Trophoblast cell (in vitro differentiated cells and primary cell): ENCODE results near the gene MLLT10.

ENCODE experiments used
- DNase-seq, 2 donors: peaks; one replicate each; pipeline ENCODE4 v3.0.0-alpha.2; 2016
- H2AFZ ChIP-seq: 2 replicates; pipeline ENCODE4 v1.6.1; 2013; ENCODE audit warnings: low read length, moderate library complexity, mild to moderate bottlenecking; ENCODE audit not compliant: insufficient read depth, poor library complexity
- H2AK5ac ChIP-seq: 2 replicates; pipeline ENCODE4 v1.6.1; 2013; ENCODE audit warnings: mild to moderate bottlenecking, low read length
- H2BK120ac ChIP-seq: 2 replicates; pipeline ENCODE4 v1.6.1; 2013; ENCODE audit warnings: low read length, mild to moderate bottlenecking, moderate library complexity; ENCODE audit not compliant: insufficient read depth, poor library complexity
- H2BK12ac ChIP-seq: 2 replicates; pipeline ENCODE4 v1.6.1; 2013; ENCODE audit warnings: mild to moderate bottlenecking, low read length, moderate library complexity
- H2BK5ac ChIP-seq: 2 replicates; pipeline ENCODE4 v1.6.1; 2013; ENCODE audit warnings: low read length, low read depth, moderate library complexity, mild to moderate bottlenecking; ENCODE audit not compliant: poor library complexity
- H3K14ac ChIP-seq: 2 replicates; pipeline ENCODE4 v1.6.1; 2013; ENCODE audit warnings: mild to moderate bottlenecking, low read length
- H3K18ac ChIP-seq: 2 replicates; pipeline ENCODE4 v1.6.1; 2013; ENCODE audit warnings: mild to moderate bottlenecking, low read length
- H3K23ac ChIP-seq: 2 replicates; pipeline ENCODE4 v1.6.1; 2013; ENCODE audit warnings: low read length
- H3K27ac ChIP-seq: 2 replicates; pipeline ENCODE4 v1.5.1; 2013; ENCODE audit warnings: low read depth, mild to moderate bottlenecking, inconsistent platforms, low read length, moderate library complexity
- H3K27me3 ChIP-seq: 2 replicates; pipeline ENCODE4 v1.6.1; 2013; ENCODE audit warnings: inconsistent platforms, mild to moderate bottlenecking, low read length, moderate library complexity; ENCODE audit not compliant: insufficient read depth
- H3K36me3 ChIP-seq, 2 experiments: 1 replicate in 1 of 2; 2 replicates in 1 of 2; pipeline ENCODE4 v1.6.1; 2013; ENCODE audit warnings: low read length in 2 of 2, mild to moderate bottlenecking in 2 of 2, moderate library complexity in 1 of 2; ENCODE audit not compliant: insufficient read depth in 2 of 2, control insufficient read depth in 1 of 2
- H3K4ac ChIP-seq: 2 replicates; pipeline ENCODE4 v1.6.1; 2013; ENCODE audit warnings: low read depth, mild to moderate bottlenecking, low read length, moderate library complexity
- H3K4me1 ChIP-seq, 2 experiments: 1 replicate in 1 of 2; 2 replicates in 1 of 2; pipeline ENCODE4 v1.6.1; 2013; ENCODE audit warnings: low read length in 2 of 2, mild to moderate bottlenecking in 2 of 2, moderate library complexity in 1 of 2; ENCODE audit not compliant: insufficient read depth in 2 of 2, control insufficient read depth in 1 of 2
- H3K4me2 ChIP-seq: 2 replicates; pipeline ENCODE4 v1.6.1; 2013; ENCODE audit warnings: inconsistent platforms, mild to moderate bottlenecking, low read length, moderate library complexity
- H3K4me3 ChIP-seq: 2 replicates; pipeline ENCODE4 v1.5.1; 2013; ENCODE audit warnings: mild to moderate bottlenecking, low read depth, low read length, inconsistent platforms
- H3K79me1 ChIP-seq: one replicate; pipeline ENCODE4 v1.6.1; 2013; ENCODE audit warnings: low read length
- H3K79me2 ChIP-seq: 2 replicates; pipeline ENCODE4 v1.6.1; 2013; ENCODE audit warnings: low read length, mild to moderate bottlenecking; ENCODE audit not compliant: control insufficient read depth, insufficient read depth, poor library complexity
- H3K9ac ChIP-seq: 2 replicates; pipeline ENCODE4 v1.6.1; 2013; ENCODE audit warnings: mild to moderate bottlenecking, low read length
- H3K9me3 ChIP-seq: 2 replicates; pipeline ENCODE4 v1.6.1; 2013; ENCODE audit warnings: low read depth, mild to moderate bottlenecking, control low read depth, inconsistent platforms, low read length; ENCODE audit not compliant: insufficient read depth
- H4K12ac ChIP-seq: 2 replicates; pipeline ENCODE4 v1.6.1; 2013; ENCODE audit warnings: low read depth, mild to moderate bottlenecking, low read length, moderate library complexity
- H4K8ac ChIP-seq: 2 replicates; pipeline ENCODE4 v1.6.1; 2013; ENCODE audit warnings: low read depth, mild to moderate bottlenecking, low read length, moderate library complexity
- H4K91ac ChIP-seq: one replicate; pipeline ENCODE4 v1.6.1; 2013; ENCODE audit warnings: low read depth, mild to moderate bottlenecking, low read length, moderate library complexity
- WGBS: extraction: QIAGEN DNeasy Blood & Tissue Kit; methylation state at CpG from one replicate; pipeline ENCODE4 v1.1.7; 2013; ENCODE audit warnings: missing lambda C conversion rate; ENCODE audit not compliant: insufficient read length, insufficient coverage; ENCODE audit errors: extremely low coverage; 5-methylcytosine and 5-hydroxymethylcytosine counted together

The MLLT10 gene

DNA sequence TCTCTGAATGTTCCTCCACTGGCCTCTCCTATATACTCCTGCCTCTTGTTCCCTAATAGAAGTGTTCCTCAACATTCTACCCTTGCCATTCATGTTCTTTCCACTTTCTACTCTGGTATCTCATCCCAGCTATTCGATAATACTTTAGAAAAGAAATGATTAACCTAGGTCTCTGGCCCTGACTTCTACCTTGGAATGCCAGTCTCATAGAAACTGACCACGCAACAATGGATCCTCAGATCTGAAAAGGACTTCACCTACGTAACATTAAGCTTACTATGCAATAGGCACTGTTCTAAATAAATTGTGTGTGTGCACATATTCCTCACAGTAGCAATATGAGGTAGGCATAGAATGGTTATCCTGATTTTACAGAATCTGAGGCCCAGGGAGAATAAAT, 235.0 kb downstream of the MLLT10 start:
- H4K12ac ChIP-seq, result no peak overlapping the region
- H3K9ac ChIP-seq, result no peak overlapping the region
- no peak overlapping the region for H3K14ac ChIP-seq
- H3K9me3 ChIP-seq, result no peaks in the 10 kb centered on the region
- H3K4me2 ChIP-seq, result no peak overlapping the region
- H3K27me3 ChIP-seq, result no peaks in the 10 kb centered on the region
- no peak for DNase-seq
- no peak overlapping the region for H2BK120ac ChIP-seq
- no peak overlapping the region for H4K8ac ChIP-seq
- H3K27ac ChIP-seq, result no peak overlapping the region
- H3K23ac ChIP-seq, result no peak overlapping the region
- peaks cover 3 to 5% of the 10 kb centered on the region in 2 experiments for H3K36me3 ChIP-seq
- H3K4me3 ChIP-seq, result no peak overlapping the region
- no peak overlapping the region for H3K4ac ChIP-seq
- no peak overlapping the region for H2AFZ ChIP-seq
- no CpG with 5 or more reads among the region's 3 CpGs for WGBS
- H3K79me1 ChIP-seq, result no peaks in the 10 kb centered on the region
- no peaks in the 10 kb centered on the region for H3K4me1 ChIP-seq
- no peak overlapping the region for H2BK5ac ChIP-seq
- H4K91ac ChIP-seq, result no peak overlapping the region
- H3K79me2 ChIP-seq, result no peaks in the 10 kb centered on the region
- no peak overlapping the region for H2BK12ac ChIP-seq
- no peak overlapping the region for H3K18ac ChIP-seq
- no peak overlapping the region for H2AK5ac ChIP-seq

GRCh38 chr10:21771219-21771618, 237.2 kb downstream of the MLLT10 start:
- Histone ChIP-seq H3K27ac (no peak overlapping the region), H3K4me2 (no peak overlapping the region), H3K36me3 (peaks cover 0 to 3% of the 10 kb centered on the region in 2 experiments), H4K91ac (no peak overlapping the region), H2AK5ac (no peak overlapping the region), H3K4ac (no peak overlapping the region), H3K9ac (no peak overlapping the region), H2BK12ac (no peak overlapping the region), H3K18ac (no peak overlapping the region), H3K4me3 (no peak overlapping the region), H4K8ac (no peak overlapping the region), H3K79me2 (no peaks in the 10 kb centered on the region), H3K14ac (no peak overlapping the region), H3K23ac (no peak overlapping the region), H2BK120ac (no peak overlapping the region), H3K9me3 (no peaks in the 10 kb centered on the region), H4K12ac (no peak overlapping the region), H2AFZ (no peak overlapping the region), H2BK5ac (no peak overlapping the region), H3K79me1 (no peaks in the 10 kb centered on the region), H3K27me3 (no peaks in the 10 kb centered on the region), H3K4me1 (no peaks in the 10 kb centered on the region)
- no CpG with 5 or more reads among the region's 4 CpGs for WGBS
- DNase-seq, result no peak

GRCh38 chr10:21776883-21777282, 242.9 kb downstream of the MLLT10 start:
- Histone ChIP-seq H3K79me1 (no peaks in the 10 kb centered on the region), H3K4me1 (no peaks in the 10 kb centered on the region), H3K4me3 (no peak overlapping the region)

GRCh38 chr10:21791276-21791675, 257.2 kb downstream of the MLLT10 start:
- H3K27ac ChIP-seq, result no peak overlapping the region
- no peak overlapping the region for H3K4me3 ChIP-seq
- H3K4ac ChIP-seq, result no peak overlapping the region
- no peaks in the 10 kb centered on the region for H3K27me3 ChIP-seq
- no CpG with 5 or more reads among the region's 2 CpGs for WGBS
- H3K9me3 ChIP-seq, result no peaks in the 10 kb centered on the region
- H2BK5ac ChIP-seq, result no peak overlapping the region
- H4K8ac ChIP-seq, result no peak overlapping the region
- no peak overlapping the region for H4K91ac ChIP-seq
- no peak overlapping the region for H2AK5ac ChIP-seq
- no peak overlapping the region for H2BK12ac ChIP-seq
- no peaks in the 10 kb centered on the region for H3K79me2 ChIP-seq
- no peak overlapping the region for H2BK120ac ChIP-seq
- no peak overlapping the region for H3K18ac ChIP-seq
- H3K36me3 ChIP-seq, result peaks cover 3 to 6% of the 10 kb centered on the region in 2 experiments
- no peak overlapping the region for H3K14ac ChIP-seq
- no peak overlapping the region for H3K23ac ChIP-seq
- no peak for DNase-seq
- H4K12ac ChIP-seq, result no peak overlapping the region
- H3K79me1 ChIP-seq, result no peaks in the 10 kb centered on the region
- H2AFZ ChIP-seq, result no peak overlapping the region
- no peak overlapping the region for H3K4me2 ChIP-seq
- H3K4me1 ChIP-seq, result no peaks in the 10 kb centered on the region
- no peak overlapping the region for H3K9ac ChIP-seq

More at GRCh38 chr10:21776883-21777282, 242.9 kb downstream of the MLLT10 start:
- H3K14ac ChIP-seq, result no peak overlapping the region
- H3K4me2 ChIP-seq, result no peak overlapping the region
- H3K27me3 ChIP-seq, result no peaks in the 10 kb centered on the region
- peaks cover 2% of the 10 kb centered on the region in 2 experiments for H3K36me3 ChIP-seq
- no peak overlapping the region for H3K4ac ChIP-seq
- no peak for DNase-seq
- H3K27ac ChIP-seq, result no peak overlapping the region
- no peak overlapping the region for H2BK5ac ChIP-seq
- H3K23ac ChIP-seq, result no peak overlapping the region
- H3K9me3 ChIP-seq, result no peaks in the 10 kb centered on the region
- no peak overlapping the region for H2BK12ac ChIP-seq
- H2AFZ ChIP-seq, result no peak overlapping the region
- no CpG with 5 or more reads among the region's 1 CpG for WGBS
- H4K12ac ChIP-seq, result no peak overlapping the region
- H4K91ac ChIP-seq, result no peak overlapping the region
- H4K8ac ChIP-seq, result no peak overlapping the region
- H2BK120ac ChIP-seq, result no peak overlapping the region
- H3K18ac ChIP-seq, result no peak overlapping the region
- no peak overlapping the region for H2AK5ac ChIP-seq
- H3K79me2 ChIP-seq, result no peaks in the 10 kb centered on the region
- no peak overlapping the region for H3K9ac ChIP-seq
